GM12878 (cell line): ENCODE data around the gene PRR12. TPM values are rescaled to one million over a fixed set of nuclear protein-coding genes. Genes with fewer than 3 reads are reported as not detected.

Source experiments
- ATAC-seq: fragments of 200-7000 bp; cut with Tn5 transposase; 3 replicates; pipeline ENCODE4 v1.9.1; 2020; ENCODE audit warnings: mild to moderate bottlenecking, moderate library complexity
- BruUV-seq: library from RNA; stranded (reverse); fragments of 400-500 nt; replicated peaks from 2 replicates; lab custom pipeline; 2021; lab: Mats Ljungman, UMichigan
- CTCF ChIA-PET: fragments of 300-600 bp; sonication (Branson Sonifier 250); formaldehyde crosslinking; extraction: SDS; loops from one replicate; lab custom pipeline; 2021; ENCODE audit warnings: inconsistent platforms; lab: Yijun Ruan, JAX
- POLR2A ChIA-PET: fragments of 350-600 bp; formaldehyde crosslinking; extraction: SDS; loops from one replicate; lab custom pipeline; 2021; ENCODE audit warnings: inconsistent platforms; lab: Charles Lee
- RAD21 ChIA-PET: fragments of 300-600 bp; sonication (Branson Sonifier 250); formaldehyde crosslinking; loops from one replicate; lab custom pipeline; 2023; ENCODE audit warnings: antibody characterized with exemption; ENCODE audit not compliant: unreplicated experiment; lab: Charles Lee
- SMC1A ChIA-PET: fragments of 300-600 bp; sonication (Branson Sonifier 250); formaldehyde crosslinking; loops from one replicate; lab custom pipeline; 2023; ENCODE audit not compliant: unreplicated experiment, uncharacterized antibody; lab: Charles Lee
- DNase-seq: peaks from one replicate; pipeline ENCODE4 v3.0.0-alpha.2; 2011; ENCODE audit warnings: low read depth, low spot score
- FAIRE-seq: peaks from 3 replicates; lab custom pipeline; 2011; peaks lifted over from hg19 to GRCh38; lab: Jason Lieb, UNC
- H2AFZ ChIP-seq: 2 replicates; pipeline ENCODE4 v1.6.0; 2011; ENCODE audit warnings: low read depth, low read length, control low read depth; ENCODE audit not compliant: control insufficient read depth
- H3K27ac ChIP-seq: 2 replicates; pipeline ENCODE4 v1.5.1; 2011; ENCODE audit warnings: control low read depth; ENCODE audit not compliant: control insufficient read depth, insufficient read depth
- H3K27me3 ChIP-seq, 2 experiments: replicated peaks in 1 of 2; 2 replicates each; pipeline versions ENCODE4 v1.6.0 to v1.6.1; 2011; ENCODE audit warnings: low read length in 1 of 2; ENCODE audit not compliant: control insufficient read depth in 2 of 2, insufficient read depth in 2 of 2
- H3K36me3 ChIP-seq, 2 experiments: 2 replicates each; pipeline ENCODE4 v1.5.1; 2011; ENCODE audit warnings: low read length in 1 of 2; ENCODE audit not compliant: control insufficient read depth in 2 of 2, insufficient read depth in 2 of 2
- H3K4me1 ChIP-seq: 2 replicates; pipeline ENCODE4 v1.6.1; 2011; ENCODE audit warnings: mild to moderate bottlenecking, low read length, moderate library complexity, mixed read lengths; ENCODE audit not compliant: control insufficient read depth, insufficient read depth
- H3K4me2 ChIP-seq: 2 replicates; pipeline ENCODE4 v1.6.0; 2011; ENCODE audit warnings: control low read depth; ENCODE audit not compliant: control insufficient read depth, insufficient read depth
- H3K4me3 ChIP-seq: fragments of 200-600 bp; sonication (generic); 2 replicates; pipeline ENCODE4 v1.5.1; 2016
- H3K79me2 ChIP-seq: 2 replicates; pipeline ENCODE4 v1.6.0; 2011; ENCODE audit warnings: low read length; ENCODE audit not compliant: control insufficient read depth, insufficient read depth
- H3K9ac ChIP-seq: 2 replicates; pipeline ENCODE4 v1.8.0; 2011; ENCODE audit warnings: low read length, control low read depth, mixed read lengths; ENCODE audit not compliant: control insufficient read depth, insufficient read depth
- H3K9me3 ChIP-seq: replicated peaks from 3 replicates; pipeline ENCODE4 v1.5.1; 2011; ENCODE audit warnings: mild to moderate bottlenecking, low read length; ENCODE audit not compliant: control insufficient read depth, insufficient read depth
- H4K20me1 ChIP-seq: 2 replicates; pipeline ENCODE4 v1.6.0; 2011; ENCODE audit not compliant: control insufficient read depth, insufficient read depth
- ASH2L ChIP-seq: fragments of 300-600, 200-600 bp; sonication (generic); IDR thresholded peaks from 2 replicates; pipeline ENCODE4 v1.6.1; 2017; ENCODE audit warnings: low read depth, mild to moderate bottlenecking, borderline replicate concordance
- BMI1 ChIP-seq: fragments of 450-650 bp; IDR thresholded peaks from 2 replicates; pipeline ENCODE4 v1.6.1; 2016; ENCODE audit warnings: mild to moderate bottlenecking, moderate library complexity, borderline replicate concordance
- CBX5 ChIP-seq: sonication (generic); IDR thresholded peaks from 2 replicates; pipeline ENCODE4 v1.6.1; 2016; ENCODE audit warnings: low read depth, moderate library complexity, mild to moderate bottlenecking, inconsistent platforms
- CHD1 ChIP-seq: IDR thresholded peaks from 2 replicates; pipeline ENCODE4 v1.6.1; 2012; ENCODE audit warnings: low read depth, low read length, improper control_type of control experiment
- CHD4 ChIP-seq: fragments of 200-600 bp; sonication (generic); IDR thresholded peaks from 2 replicates; pipeline ENCODE4 v1.6.1; 2016; ENCODE audit warnings: mild to moderate bottlenecking
- KAT2A ChIP-seq: conservative IDR thresholded peaks from 2 replicates; pipeline ENCODE4 v1.6.1; 2011; ENCODE audit warnings: low read depth, low read length; ENCODE audit not compliant: control insufficient read depth
- MEF2B ChIP-seq: fragments of 450-650 bp; IDR thresholded peaks from 2 replicates; pipeline ENCODE4 v1.6.1; 2018; ENCODE audit warnings: mild to moderate bottlenecking, moderate library complexity; ENCODE audit not compliant: partially characterized antibody, poor library complexity, severe bottlenecking
- NFYA ChIP-seq: IDR thresholded peaks from 2 replicates; pipeline ENCODE4 v1.6.1; 2011; ENCODE audit warnings: low read depth, mild to moderate bottlenecking, low read length, improper control_type of control experiment, borderline replicate concordance
- RAD21 ChIP-seq: IDR thresholded peaks from 2 replicates; pipeline ENCODE4 v1.6.1; 2011; ENCODE audit warnings: mild to moderate bottlenecking, low read depth, low read length, moderate library complexity; ENCODE audit not compliant: insufficient read depth
- TCF7 ChIP-seq: IDR thresholded peaks from 2 replicates; pipeline ENCODE4 v1.6.1; 2014; ENCODE audit warnings: antibody characterized with exemption, borderline replicate concordance
- ZNF207 ChIP-seq: fragments of 450-650 bp; IDR thresholded peaks from 2 replicates; pipeline ENCODE4 v1.6.1; 2014; ENCODE audit warnings: antibody characterized with exemption, mild to moderate bottlenecking, borderline replicate concordance
- ZZZ3 ChIP-seq: IDR thresholded peaks from 2 replicates; pipeline ENCODE4 v1.6.1; 2011; ENCODE audit warnings: low read depth; ENCODE audit not compliant: control insufficient read depth, insufficient read length
- WGBS: methylation state at CpG from one replicate; pipeline ENCODE4 v1.1.6; 2016; ENCODE audit warnings: low lambda C conversion rate; ENCODE audit not compliant: insufficient replicate concordance, insufficient coverage; ENCODE audit errors: missing lambda C conversion rate; 5-methylcytosine and 5-hydroxymethylcytosine counted together
- in situ Hi-C: fragments of 300-500 bp; cut with MboI; formaldehyde crosslinking; loops from 9 replicates; pipeline ENCODE4 v1.14.3; 2018; ENCODE audit warnings: mixed read lengths
- intact Hi-C: fragments of 100-400 bp; cut with micrococcal nuclease; formaldehyde crosslinking; loops from one replicate; pipeline ENCODE4 v1.14.2; 2022; ENCODE audit not compliant: unreplicated experiment
- polyA plus RNA-seq, 11 experiments: library from polyadenylated mRNA; depleted of rRNA in 4 of 11; unstranded in 6 of 11; stranded (reverse) in 5 of 11; fragments of >200 nt; fragmentation: Nextera tagmentation in 4 of 11; fragmentation: Illumina TruSeq in 1 of 11; extraction: Ambion mirVana in 4 of 11; extraction: Trizol in 1 of 11; gene quantifications; 1 replicate in 1 of 11; 2 replicates in 10 of 11; pipeline versions ENCODE4 v1.2.1 to v1.2.3, GENCODE V29; 2011 to 2016; ENCODE audit warnings: inconsistent platforms in 2 of 11, missing spikeins in 2 of 11, low read depth in 1 of 11
- total RNA-seq, 4 experiments: library from RNA; depleted of rRNA in 3 of 4; stranded (reverse); fragments of >200 nt in 3 of 4; fragmentation: Illumina TruSeq in 1 of 4; extraction: Trizol in 1 of 4; gene quantifications; 2 replicates each; pipeline versions ENCODE4 v1.2.1 to v1.2.3, GENCODE V29; 2013 to 2021

The PRR12 gene
- total and polyA plus RNA-seq, 10 of the 15 experiments (the other 5 are each of a cell fraction or from before 2014, with no cell fraction given): 0.02 to 25.3 (median 1.6) TPM

DNA sequence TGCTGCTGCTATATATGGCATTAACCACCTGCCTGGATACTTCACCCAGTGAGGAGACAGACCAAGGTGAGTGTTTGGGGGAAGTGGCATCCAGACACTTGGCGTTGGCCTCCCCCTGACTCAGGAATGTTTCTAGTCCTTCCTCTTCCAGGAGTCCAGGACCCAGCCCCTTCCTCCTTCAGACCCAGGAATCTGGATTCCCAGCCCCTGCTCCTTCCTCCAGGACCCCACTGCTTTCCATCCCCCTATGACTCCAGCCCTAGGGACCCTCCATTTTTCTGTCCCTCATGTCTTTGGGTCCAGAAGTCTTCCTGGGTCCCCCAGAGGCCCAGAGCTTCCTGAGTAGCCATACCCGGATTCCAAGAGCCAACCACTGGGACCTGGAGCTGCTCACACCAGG is 7.7 kb upstream of the PRR12 start (continued):
- no peak for TF ChIP-seq ZZZ3
- no peak for TF ChIP-seq NFYA
- TF ChIP-seq CHD4: no peak
- no peak for TF ChIP-seq CHD1
- no peak for TF ChIP-seq ZNF207
- no peak for TF ChIP-seq RAD21
- no peak for TF ChIP-seq KAT2A
- TF ChIP-seq MEF2B: no peak

DNA sequence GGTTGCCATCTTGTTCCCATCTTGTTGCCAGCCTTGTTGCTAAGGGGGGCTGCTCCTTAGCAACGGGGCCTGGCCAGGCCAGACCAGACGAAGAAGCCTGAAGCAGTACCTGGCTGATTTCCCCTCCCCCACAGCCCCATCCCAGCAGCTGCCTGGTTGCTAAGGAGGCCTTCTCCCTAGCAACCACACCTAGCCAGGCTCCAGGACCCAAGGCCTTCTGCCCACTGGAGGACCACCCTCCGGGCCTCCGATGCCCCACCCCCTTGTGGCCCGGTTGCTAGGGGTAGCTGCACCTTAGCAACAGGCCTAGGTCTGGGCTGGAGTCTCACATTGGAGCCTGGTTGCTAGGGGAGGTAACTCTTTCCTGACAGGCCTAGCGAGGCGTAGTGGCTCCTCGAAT is 6.0 kb upstream of the PRR12 start:
- Histone ChIP-seq H3K27me3 (no peaks in the 10 kb centered on the region), H2AFZ (no peak overlapping the region), H3K4me2 (no peak overlapping the region), H4K20me1 (no peaks in the 10 kb centered on the region), H3K79me2 (peaks cover 3% of the 10 kb centered on the region), H3K4me1 (peaks cover 14% of the 10 kb centered on the region), H3K9ac (no peak overlapping the region), H3K27ac (no peak overlapping the region), H3K36me3 (no peaks in the 10 kb centered on the region), H3K9me3 (no peaks in the 10 kb centered on the region), H3K4me3 (no peak overlapping the region)
- ChIA-PET SMC1A (no interaction called here), CTCF (no interaction called here), POLR2A (interaction anchor here (0.5 kb wide), 1 partner anchor 27 kb away, joined by 6 read pairs; no protein-coding TSS in a partner anchor), RAD21 (no interaction called here)
- DNase-seq (no peak), FAIRE-seq (no peak), ATAC-seq (no peak)
- TF ChIP-seq ASH2L: no peak
- 0 out of 2 replicates have a peak, but pooled peaks have one; percentile 46 for TF ChIP-seq BMI1
- no peak for TF ChIP-seq CBX5
- TF ChIP-seq TCF7: no peak
- intact Hi-C loops: no loop called here
- no TSS peak for BruUV-seq
- in situ Hi-C loops: no loop called here
- WGBS: 50% methylated on average over 8 of the region's 8 CpGs
